ENCODE data around the gene SELENOF. TPM values are rescaled to one million over a fixed set of nuclear protein-coding genes. Genes with fewer than 3 reads are reported as not detected.

Gene SELENOF
- total RNA-seq, 4 donors from 2014 or later = 32.0 to 130 (median 77.9) TPM

DNA sequence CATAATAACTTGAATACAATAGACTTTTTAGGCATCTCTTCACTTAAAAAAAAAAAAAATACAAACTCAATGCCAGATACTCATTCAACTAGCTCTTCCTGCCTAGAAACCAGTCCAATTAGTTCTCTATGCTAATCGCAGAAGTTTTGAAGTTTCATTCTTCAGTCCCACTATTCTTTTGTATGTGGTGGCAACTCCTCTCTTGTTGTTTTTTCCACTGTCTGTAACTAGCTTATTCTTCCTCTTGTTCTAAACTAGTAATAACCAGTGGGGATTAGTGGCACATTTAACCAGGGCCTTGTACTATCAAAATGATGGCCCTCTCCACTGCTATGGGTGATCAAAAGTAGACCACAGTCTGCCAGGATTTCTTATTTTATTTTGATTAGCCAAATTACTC, 52.5 kb downstream of the SELENOF start:
- H3K27ac ChIP-seq = no peak overlapping the region
- in situ Hi-C loops (cut with MboI; ENCODE audit: low pct_ligation_motif_present in 1 of 4, low pct_unique_long_range_greater_than_20kb in 1 of 4, low sequenced_read_pairs in 3 of 4) = no loop called here
- no peak for DNase-seq
- no peak overlapping the region for H3K4me3 ChIP-seq
- 90 to 100% methylated on average over 1 of the region's 1 CpG for WGBS, 2 donors (ENCODE audit: low coverage in 1 of 2)
- TF ChIP-seq CTCF (IDR thresholded peaks at IDR 0.05) (no peak), POLR2AphosphoS5 (IDR thresholded peaks at IDR 0.05) (no peak), EP300 (IDR thresholded peaks at IDR 0.05; ENCODE audit: low read depth) (no peak), POLR2A (IDR thresholded peaks at IDR 0.05) (no peak)
- H3K4me1 ChIP-seq = no peaks in the 10 kb centered on the region
- H3K36me3 ChIP-seq = no peaks in the 10 kb centered on the region
- intact Hi-C loops (cut with DNase I; ENCODE audit: low total_unique reads) = no loop called here
- H3K9me3 ChIP-seq = no peaks in the 10 kb centered on the region
- no peaks in the 10 kb centered on the region for H3K27me3 ChIP-seq

DNA sequence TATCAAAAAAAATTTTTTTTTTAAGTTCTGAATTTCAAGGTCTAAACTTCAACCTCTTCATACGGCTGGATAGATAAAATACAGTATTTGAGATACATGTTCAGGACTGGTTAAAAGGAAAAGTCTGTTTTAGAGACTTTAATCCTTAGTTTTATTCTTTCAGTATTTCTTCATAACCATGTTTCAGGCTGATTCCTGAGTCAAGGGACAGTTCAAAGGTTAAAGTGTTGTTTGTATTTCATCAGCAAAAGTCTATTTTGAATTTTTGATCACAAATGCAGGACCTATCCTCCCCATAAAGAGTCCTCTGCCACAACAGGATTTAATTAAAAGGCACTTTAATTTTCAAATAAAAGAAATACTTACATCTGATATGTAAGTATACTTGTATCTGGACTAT, 53.5 kb downstream of the SELENOF start:
- no peak overlapping the region for H3K27ac ChIP-seq
- no peaks in the 10 kb centered on the region for H3K9me3 ChIP-seq
- in situ Hi-C loops (cut with MboI; ENCODE audit: low pct_ligation_motif_present in 1 of 4, low pct_unique_long_range_greater_than_20kb in 1 of 4, low sequenced_read_pairs in 3 of 4) = no loop called here
- H3K36me3 ChIP-seq = no peaks in the 10 kb centered on the region
- no peak overlapping the region for H3K4me3 ChIP-seq
- DNase-seq = no peak
- TF ChIP-seq POLR2AphosphoS5 (IDR thresholded peaks at IDR 0.05) = no peak
- no peak for TF ChIP-seq POLR2A (IDR thresholded peaks at IDR 0.05)
- no peak for TF ChIP-seq EP300 (IDR thresholded peaks at IDR 0.05; ENCODE audit: low read depth)
- TF ChIP-seq CTCF (IDR thresholded peaks at IDR 0.05) = no peak
- H3K27me3 ChIP-seq = no peaks in the 10 kb centered on the region
- WGBS, 2 donors (ENCODE audit: low coverage in 1 of 2) = 93 to 100% methylated on average over 1 of the region's 1 CpG
- H3K4me1 ChIP-seq = no peaks in the 10 kb centered on the region
- intact Hi-C loops (cut with DNase I; ENCODE audit: low total_unique reads) = no loop called here

- TF ChIP-seq POLR2A (IDR thresholded peaks at IDR 0.05) = no peak
- H3K9me3 ChIP-seq = no peaks in the 10 kb centered on the region
- no peak overlapping the region for H3K4me3 ChIP-seq
- in situ Hi-C loops (cut with MboI; ENCODE audit: low pct_ligation_motif_present in 1 of 4, low pct_unique_long_range_greater_than_20kb in 1 of 4, low sequenced_read_pairs in 3 of 4) = no loop called here
- intact Hi-C loops (cut with DNase I; ENCODE audit: low total_unique reads) = no loop called here
- H3K27ac ChIP-seq = no peak overlapping the region
- H3K36me3 ChIP-seq = no peaks in the 10 kb centered on the region
- WGBS, 2 donors (ENCODE audit: low coverage in 1 of 2) = 91 to 93% methylated on average over 2 of the region's 2 CpGs
- no peaks in the 10 kb centered on the region for H3K4me1 ChIP-seq
- no peak for DNase-seq
- H3K27me3 ChIP-seq = no peaks in the 10 kb centered on the region
These were observed 53.9 kb downstream of the SELENOF start for GRCh38 chr1:86860020-86860419.

- in situ Hi-C loops (cut with MboI; ENCODE audit: low pct_ligation_motif_present in 1 of 4, low pct_unique_long_range_greater_than_20kb in 1 of 4, low sequenced_read_pairs in 3 of 4) = no loop called here
- intact Hi-C loops (cut with DNase I; ENCODE audit: low total_unique reads) = no loop called here
- Histone ChIP-seq H3K9me3 (no peaks in the 10 kb centered on the region), H3K4me1 (no peaks in the 10 kb centered on the region), H3K27ac (no peak overlapping the region), H3K4me3 (no peak overlapping the region), H3K36me3 (no peaks in the 10 kb centered on the region), H3K27me3 (no peaks in the 10 kb centered on the region)
- WGBS, 2 donors (ENCODE audit: low coverage in 1 of 2) = 88 to 97% methylated on average over 3 of the region's 3 CpGs
- no peak for DNase-seq
- TF ChIP-seq EP300 (IDR thresholded peaks at IDR 0.05; ENCODE audit: low read depth) = no peak
- TF ChIP-seq POLR2A (IDR thresholded peaks at IDR 0.05) = no peak
- TF ChIP-seq CTCF (IDR thresholded peaks at IDR 0.05) = no peak
- no peak for TF ChIP-seq POLR2AphosphoS5 (IDR thresholded peaks at IDR 0.05)
These were observed 55.2 kb downstream of the SELENOF start for GRCh38 chr1:86858524-86859261.

DNA sequence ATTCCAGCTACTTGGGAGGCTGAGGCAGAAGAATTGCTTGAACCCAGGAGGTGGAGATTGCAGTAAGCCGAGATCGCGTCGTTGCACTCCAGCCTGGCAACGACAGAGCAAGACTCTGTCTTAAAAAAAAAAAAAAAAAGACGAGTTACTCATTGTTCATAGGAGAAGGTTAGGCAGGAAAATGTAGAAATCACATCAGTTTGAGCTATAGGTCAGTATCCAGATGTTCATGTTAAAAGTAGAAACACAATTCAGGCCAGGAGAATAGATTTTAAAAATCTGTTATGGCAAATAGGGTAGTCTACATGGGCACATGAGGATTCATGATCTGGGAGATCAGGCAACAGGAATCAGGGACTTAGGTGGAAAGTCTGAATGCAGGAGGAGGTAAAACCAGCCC, 57.7 kb downstream of the SELENOF start:
- no peaks in the 10 kb centered on the region for H3K9me3 ChIP-seq
- H3K36me3 ChIP-seq = no peaks in the 10 kb centered on the region
- H3K4me3 ChIP-seq = no peak overlapping the region
- in situ Hi-C loops (cut with MboI; ENCODE audit: low pct_ligation_motif_present in 1 of 4, low pct_unique_long_range_greater_than_20kb in 1 of 4, low sequenced_read_pairs in 3 of 4) = no loop called here
- H3K27ac ChIP-seq = no peak overlapping the region
- DNase-seq = no peak
- no peaks in the 10 kb centered on the region for H3K4me1 ChIP-seq
- intact Hi-C loops (cut with DNase I; ENCODE audit: low total_unique reads) = no loop called here
- 85 to 94% methylated on average over 6 of the region's 6 CpGs for WGBS, 2 donors (ENCODE audit: low coverage in 1 of 2)
- H3K27me3 ChIP-seq = no peaks in the 10 kb centered on the region
- TF ChIP-seq POLR2A (IDR thresholded peaks at IDR 0.05) (no peak), CTCF (IDR thresholded peaks at IDR 0.05) (no peak), EP300 (IDR thresholded peaks at IDR 0.05; ENCODE audit: low read depth) (no peak), POLR2AphosphoS5 (IDR thresholded peaks at IDR 0.05) (no peak)
